ENCODE measurements around the gene THNSL1.
A peak's percentile ranks its signal among the peaks of the same experiment; 100 is the strongest.
"Not testable (repeated sequence)": the region's sequence is repeated elsewhere in the genome, so short reads cannot be mapped to it uniquely, and the experiment has no call there.

The THNSL1 gene, protein sequence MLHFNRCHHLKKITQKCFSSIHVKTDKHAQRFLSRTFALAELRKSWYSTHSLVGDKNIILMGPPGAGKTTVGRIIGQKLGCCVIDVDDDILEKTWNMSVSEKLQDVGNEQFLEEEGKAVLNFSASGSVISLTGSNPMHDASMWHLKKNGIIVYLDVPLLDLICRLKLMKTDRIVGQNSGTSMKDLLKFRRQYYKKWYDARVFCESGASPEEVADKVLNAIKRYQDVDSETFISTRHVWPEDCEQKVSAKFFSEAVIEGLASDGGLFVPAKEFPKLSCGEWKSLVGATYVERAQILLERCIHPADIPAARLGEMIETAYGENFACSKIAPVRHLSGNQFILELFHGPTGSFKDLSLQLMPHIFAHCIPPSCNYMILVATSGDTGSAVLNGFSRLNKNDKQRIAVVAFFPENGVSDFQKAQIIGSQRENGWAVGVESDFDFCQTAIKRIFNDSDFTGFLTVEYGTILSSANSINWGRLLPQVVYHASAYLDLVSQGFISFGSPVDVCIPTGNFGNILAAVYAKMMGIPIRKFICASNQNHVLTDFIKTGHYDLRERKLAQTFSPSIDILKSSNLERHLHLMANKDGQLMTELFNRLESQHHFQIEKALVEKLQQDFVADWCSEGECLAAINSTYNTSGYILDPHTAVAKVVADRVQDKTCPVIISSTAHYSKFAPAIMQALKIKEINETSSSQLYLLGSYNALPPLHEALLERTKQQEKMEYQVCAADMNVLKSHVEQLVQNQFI

DNA sequence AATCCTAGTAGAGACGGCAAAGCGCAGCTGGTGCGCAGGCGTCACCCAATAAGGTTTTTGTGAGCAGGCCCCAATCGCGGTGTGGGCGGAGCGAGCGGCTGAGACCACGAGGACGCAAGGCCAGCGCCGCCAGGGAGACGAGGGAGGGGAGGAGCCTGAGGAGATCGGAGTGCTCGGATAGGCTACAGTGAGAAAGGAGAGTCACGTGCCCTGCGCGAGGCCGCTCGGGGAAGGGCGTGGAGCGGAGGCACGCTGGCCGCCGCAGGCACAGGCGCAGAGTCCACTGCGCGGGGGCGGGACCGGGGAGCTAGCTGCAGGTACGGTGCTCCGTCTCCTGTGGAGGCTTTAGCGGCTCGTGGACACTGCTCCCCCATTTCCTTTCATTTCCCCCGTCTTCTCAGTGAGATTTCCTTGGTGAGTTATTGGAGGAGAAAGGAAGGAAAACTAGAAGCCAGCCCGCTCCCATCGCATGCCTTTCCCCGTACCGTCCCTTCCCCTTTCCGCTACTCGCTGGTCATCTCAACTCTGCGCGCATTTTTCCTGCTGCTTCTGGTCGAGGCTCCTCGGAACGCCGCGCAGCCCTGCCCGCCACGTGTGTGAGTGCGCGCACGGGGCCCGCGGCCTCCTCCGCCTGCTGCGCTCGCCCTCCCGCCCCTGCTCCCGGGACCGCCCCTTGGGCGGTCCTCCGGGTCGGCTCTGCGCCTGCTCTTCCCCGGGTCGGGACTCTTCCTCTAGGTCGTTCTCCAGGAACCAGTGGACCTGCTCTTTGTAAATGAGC lies at the start of gene THNSL1:
THNSL1 (plus strand) TSS at position 237 of the 778 bp plus-strand sequence. CDS start 6,612 bp downstream, outside the sequence.
- DNase-seq, result peak; percentile 91

DNA sequence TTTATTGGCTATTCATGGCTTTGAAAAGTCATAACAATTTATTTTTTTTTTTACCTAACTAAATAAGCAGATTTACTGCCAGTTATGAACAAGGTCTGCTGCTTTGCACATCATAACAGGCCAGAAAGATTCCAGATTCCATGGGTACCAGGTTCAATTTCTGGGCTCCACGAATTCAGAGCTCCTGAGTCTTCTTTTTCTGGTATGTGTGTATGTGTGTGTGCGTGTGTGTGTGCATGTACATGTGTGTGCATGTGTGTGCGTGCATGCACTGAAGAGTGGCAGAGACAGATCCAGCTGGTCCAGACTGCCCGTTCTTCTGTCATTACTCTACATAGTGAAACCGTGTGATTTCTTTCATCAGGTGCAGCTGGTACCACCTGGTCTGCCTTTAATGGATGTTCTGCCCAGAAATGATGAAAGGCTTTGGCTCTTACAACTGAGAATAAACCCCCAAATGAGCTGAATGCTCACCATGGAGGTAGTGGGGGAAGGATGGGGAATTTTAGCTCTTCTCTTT lies 49.4 kb upstream of the THNSL1 start:
- no peak for DNase-seq

DNA sequence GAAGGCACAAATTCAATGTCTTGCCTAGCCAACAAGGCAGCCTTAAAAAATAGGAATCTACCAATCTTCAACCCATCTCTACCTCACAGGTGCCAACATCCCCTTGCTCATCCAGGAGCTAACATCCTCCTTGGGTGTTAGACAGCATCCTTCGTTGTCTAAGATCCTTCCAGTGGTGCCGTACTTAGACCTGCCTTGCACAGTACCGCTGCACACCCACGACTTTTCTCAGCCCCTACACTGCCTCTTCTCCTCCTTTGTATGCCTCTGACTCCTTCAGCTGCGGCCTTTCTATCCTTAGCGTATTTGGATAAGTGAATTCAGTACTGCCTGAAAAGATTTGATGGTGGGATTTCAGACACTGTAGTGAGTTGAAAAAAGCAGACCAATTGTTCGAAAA lies 48.1 kb upstream of the THNSL1 start:
- DNase-seq, result no peak

DNA sequence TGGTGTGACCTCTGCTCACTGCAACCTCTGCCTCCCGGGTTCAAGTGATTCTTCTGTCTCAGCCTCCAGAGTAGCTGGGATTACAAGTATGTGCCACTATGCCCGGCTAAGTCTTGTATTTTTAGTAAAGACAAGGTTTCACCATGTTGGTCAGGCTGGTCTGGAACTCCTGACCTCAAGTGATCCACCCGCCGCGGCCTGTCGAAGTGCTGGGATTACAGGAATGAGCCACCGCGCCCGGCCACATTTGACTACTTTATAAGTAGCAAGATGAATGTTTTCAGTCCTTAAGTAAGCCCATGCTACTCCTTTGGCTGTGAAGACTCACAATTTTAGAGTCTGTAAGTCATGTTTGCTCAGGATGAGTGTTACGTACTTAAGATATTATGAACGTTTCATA lies 47.5 kb upstream of the THNSL1 start:
- DNase-seq, result not testable (repeated sequence)

DNA sequence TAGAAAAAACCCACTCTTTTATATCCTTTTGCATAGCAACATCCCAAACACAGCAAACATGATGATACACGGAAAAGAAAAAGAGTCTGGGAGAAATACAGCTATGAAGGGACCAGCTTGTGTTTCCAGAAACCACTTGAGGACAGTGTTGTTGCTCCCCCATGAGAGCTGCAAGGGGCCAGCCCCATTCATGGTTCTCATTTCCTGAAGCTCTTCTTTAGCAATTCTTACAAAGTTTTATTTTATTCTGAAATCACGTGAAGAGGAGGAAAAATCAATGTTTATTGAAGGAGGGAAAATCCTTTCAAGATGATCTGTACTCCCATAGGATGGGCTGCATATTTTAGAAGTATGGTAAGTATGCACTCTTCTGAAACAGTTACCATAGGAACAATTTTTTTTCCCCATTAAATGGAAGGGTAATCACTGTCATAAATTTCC lies 46.6 kb upstream of the THNSL1 start:
- no peak for DNase-seq

DNA sequence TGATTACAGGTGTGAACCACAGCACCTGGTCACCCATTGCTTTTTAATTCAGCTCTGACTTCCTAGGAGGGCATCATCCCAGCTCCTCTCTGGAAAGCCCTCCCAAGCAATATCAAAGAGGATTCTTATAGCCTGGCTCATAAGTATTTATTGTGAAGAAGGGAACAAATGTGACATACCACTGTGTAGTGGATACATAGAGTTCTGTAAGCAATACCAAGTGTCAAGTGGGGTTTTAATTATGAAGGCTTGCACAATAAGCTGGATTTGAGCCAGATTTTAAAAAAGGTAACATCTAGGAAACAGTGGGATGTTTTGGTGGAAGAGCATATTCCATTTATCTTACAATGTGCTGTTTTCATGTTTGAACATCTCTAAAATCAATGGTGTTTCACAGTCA lies 45.0 kb upstream of the THNSL1 start:
- no peak for DNase-seq

DNA sequence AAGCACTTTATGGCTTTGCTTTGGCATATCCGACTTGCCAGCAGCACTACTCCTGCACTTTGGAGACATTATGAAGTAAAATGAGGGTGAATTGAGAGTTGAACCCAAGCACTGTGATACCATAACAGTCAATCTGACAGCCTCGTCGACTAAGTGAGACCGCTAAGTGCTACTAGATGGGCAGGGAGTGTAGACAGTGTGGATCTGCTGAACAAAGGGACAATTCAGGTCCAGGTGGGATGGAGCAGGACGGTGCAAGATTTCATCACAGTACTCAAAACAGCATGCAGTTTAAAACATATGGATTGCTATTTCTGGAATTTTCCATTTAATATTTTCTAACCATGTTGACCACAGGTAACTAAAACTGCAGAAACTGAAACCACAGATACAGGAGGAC lies 43.2 kb upstream of the THNSL1 start:
- DNase-seq, result no peak

DNA sequence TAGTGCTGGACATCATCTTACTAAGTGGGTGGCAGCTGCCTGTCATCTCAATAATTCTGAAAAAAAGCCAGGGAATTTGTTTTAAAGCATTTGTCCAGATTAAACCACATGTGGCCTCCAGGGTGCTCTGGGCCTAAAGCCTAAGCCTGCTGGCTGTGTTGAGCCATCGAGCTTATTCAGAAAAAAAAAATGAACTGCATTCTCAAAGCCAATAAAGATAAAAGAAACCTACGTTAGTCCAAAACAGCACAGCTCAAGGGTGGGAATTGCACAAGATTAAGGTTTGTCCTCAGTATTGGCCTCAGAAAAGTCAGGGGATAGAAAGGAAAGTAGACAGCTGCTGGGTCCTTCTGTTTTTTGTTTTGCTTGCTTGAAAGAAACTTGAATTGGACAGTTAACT lies 41.4 kb upstream of the THNSL1 start:
- no peak for DNase-seq

DNA sequence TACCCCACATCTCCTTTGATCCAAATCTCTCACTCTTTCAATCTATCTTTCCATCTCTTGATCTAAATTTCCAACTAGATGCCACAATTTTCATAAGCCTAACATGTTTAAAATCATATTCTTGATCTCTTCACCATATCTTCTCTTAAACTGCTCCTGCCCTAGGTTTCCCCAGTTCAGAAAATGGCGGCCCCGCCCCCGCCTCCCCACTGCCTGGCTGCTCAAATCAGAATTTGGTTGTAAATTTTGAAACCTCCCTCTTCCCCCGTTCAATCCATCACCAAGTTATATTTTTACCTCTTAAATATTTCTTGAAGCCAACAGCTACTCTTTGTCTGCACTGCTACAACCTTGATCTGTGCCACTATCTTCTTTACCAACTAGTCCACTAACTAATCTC lies 36.7 kb upstream of the THNSL1 start:
- DNase-seq, result no peak

DNA sequence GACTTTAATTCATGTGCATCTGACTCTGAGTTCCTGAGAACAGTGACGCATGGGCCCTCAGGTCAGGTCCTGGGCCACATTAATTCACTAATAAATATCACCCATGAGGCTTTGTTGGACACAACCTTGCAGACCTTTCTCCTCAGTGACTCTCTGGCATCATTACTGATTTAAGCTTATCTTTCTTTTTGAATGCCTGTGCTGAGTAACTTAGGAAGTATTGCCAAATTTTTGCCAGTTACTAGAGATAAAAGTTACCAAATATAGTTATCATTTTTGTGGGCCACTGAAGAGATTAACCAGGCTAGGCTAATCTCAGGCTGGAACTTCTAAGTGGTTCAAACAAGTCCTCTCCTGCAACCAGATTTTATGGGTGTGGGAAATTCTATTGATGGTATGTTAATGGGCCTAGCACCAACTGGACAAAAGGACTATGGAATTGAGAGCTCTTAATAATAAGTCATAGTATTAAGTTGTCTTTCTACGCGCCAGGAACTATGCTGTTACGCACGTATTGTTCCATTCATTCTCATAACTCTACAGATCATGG lies 35.2 kb upstream of the THNSL1 start:
- DNase-seq, result no peak

DNA sequence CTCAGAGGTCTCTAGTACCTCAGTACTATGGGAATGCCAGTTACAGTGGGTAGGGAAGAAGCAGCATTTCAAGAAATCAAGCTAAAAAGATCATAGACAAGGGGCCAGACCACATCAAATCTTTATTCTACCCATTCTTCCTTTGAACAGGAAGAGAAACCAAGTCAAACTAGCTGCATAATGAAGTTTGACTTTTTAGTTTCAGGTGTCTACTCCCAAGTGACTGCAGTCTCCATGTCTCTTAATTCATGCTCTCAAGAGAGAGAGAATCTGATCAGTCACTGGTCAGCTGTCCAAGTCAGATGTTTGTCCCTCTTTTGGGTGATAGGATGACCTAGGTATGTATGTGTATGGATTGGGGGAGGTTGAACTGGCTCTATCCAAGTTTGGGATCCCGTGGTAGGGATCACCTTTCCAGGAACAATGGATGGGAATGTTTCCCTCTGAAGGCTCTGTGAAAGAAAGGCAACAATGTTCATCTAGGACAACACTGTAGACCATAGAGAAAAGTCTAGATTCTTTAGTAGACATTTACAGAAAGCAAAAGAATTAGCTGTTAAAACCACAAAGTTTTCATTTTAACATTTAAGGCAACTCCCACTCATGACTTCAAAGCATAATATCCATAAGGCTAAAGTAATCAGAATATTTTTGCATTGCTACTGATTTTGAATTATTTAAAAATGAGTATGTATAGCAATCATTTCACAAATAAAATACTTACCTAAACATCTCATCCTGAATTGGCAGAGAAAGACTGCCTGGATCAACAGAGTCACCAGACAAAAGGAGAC lies 33.9 kb upstream of the THNSL1 start:
- no peak for DNase-seq

DNA sequence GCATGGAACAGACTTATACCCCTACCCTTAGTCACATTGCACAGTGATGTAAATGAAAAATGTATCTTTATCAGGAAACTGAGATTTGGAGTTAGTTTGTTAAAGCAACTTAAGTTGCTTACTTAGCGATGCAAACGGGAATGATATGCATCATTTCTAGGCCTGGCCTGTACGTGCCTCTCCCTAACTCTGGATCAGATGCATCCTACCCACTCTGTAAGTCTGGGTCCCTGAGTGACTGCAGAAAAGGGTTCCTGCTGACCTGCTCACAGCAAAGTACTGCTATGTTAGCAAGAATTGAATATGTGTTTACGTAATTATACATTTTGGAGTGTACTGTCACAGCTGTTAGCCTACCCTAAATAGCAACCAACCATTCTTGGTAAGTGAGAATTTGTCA lies 33.3 kb upstream of the THNSL1 start:
- DNase-seq, result no peak

DNA sequence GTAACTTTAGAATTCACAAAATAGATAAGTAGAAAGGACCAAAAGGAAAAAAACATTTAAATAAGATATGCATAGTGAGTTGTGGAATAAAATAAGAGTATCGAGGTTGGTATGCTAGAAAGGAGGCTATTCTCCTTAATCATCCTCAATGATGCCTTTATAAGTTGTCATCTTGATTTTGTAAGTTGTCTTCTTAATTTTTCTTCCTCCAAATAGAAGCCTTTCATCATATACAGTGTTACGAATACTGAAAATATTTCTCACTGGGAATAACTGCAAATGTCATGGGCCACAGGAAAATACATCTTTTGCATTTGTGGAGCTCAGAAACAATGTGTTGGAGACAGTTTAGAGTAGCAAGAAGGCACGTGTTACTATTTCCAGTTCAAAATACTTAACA lies 32.5 kb upstream of the THNSL1 start:
- DNase-seq, result no peak

DNA sequence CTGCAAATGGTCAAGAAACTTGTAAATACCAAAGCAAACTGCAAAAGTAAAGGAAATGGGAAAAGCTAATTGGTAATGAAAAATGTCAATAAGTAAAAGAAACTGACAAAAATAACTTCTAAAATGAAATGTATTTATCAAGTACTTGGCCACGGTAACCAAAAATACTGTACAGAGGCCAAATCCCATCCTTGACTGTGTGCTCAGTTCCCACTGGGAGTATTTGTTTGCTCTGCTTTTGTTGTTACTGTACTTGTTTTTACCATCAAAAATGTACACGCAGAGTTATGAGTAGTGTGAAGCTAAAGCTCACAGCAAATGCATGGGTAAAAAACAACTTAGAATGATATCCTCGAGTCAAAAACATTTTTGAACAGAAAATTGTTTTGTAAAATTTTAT lies 31.5 kb upstream of the THNSL1 start:
- no peak for DNase-seq

DNA sequence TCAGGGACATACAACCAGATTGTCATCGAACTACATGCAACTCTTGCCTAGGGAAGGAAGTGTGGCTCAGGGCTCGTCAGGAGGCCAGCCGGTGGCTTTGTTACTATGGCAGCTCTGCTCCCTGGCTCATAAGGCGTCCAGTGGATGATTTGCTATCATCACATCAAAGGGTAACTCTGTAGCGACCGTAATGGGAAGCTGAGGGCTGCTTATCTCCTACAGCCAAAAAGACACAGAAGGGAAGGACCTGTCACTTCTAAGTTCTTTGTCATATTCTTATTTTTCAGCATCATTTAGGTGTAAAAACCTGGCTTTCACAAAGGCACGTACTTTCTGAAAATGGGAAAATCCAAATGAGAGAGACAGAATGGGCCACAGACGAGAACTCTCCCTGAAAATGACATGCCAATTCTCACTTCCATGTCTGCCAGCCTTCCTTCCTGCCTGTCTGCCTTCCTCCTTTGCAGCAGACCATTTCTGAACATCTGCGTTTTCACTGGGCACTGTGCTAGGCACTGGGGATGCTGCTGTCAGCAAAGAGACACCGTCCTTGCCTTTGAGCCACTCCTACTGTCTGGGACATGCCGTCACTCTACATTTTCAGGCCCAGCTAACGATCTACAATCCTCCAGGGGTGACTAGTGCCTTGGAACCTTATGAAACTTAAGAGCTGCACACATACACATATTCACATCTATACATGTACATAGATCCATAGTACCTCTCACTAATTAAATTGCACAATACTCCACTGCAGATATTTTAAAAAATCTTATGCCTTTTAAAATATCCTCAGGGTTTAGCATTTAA lies 27.4 kb upstream of the THNSL1 start:
- DNase-seq, result no peak

DNA sequence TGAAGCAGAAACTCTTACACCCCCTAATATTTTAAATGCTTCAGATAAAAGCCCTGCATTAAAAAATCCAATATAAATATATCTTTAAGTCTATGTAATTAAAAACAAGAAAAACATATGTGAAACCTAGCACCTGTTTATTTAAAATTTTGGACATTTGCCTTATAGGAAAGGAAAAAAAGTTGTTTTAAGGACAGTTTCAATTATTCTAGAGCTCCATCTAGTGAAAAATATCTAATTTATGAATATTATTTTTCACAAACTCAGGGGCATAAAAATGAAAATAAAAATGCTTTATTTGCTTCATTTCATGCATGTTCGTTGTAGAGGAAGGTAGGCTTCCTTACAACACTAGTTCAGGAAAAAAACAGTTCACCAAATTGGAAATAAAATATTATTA lies 26.5 kb upstream of the THNSL1 start:
- DNase-seq, result no peak

DNA sequence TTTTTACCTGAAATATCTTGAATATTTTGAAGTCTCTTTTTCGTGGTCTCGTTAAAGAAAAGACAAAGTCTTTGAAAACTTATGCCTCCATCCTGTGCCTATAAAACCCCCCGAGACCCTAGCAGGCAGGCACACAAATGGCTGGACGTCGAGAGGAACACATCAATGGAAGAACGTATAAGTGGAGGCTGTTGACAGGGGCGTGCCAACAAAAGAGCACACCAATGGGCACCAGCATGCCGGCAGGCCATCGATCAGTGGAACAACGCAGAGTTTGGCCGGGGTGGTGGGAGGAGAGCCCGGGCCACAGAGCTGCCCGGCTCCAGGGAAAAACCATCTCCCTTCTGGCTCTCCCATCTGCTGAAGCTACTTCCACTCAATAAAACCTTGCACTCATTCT lies 25.1 kb upstream of the THNSL1 start:
- no peak for DNase-seq

DNA sequence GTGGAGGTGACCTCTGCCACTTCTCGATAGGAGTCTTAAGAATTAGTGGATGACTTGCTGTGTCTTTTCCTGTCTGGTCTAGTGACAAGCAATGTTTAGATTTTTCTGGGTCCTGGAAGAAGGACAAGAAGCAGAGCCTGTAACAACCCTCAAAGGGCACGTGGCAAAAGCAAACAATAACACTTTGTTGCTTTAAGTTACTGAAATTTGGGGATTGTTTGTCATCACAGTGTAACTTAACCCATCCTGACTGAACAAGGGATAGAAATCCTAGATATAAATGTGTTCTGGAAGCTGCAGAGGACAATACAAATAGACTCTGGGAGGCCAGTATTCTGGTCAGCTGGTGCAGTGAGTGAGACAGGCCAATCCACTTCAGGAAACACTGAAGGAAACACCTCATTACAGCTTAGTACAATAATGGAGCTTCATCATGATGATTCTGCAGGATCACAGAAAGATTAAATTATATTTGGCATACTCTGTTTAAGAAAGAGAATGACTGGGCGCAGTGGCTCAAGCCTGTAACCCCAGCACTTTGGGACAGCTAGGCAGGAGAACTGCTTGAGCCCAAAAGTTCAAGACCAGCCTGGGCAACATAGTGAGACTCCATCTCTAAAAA lies 23.8 kb upstream of the THNSL1 start:
- no peak for DNase-seq

DNA sequence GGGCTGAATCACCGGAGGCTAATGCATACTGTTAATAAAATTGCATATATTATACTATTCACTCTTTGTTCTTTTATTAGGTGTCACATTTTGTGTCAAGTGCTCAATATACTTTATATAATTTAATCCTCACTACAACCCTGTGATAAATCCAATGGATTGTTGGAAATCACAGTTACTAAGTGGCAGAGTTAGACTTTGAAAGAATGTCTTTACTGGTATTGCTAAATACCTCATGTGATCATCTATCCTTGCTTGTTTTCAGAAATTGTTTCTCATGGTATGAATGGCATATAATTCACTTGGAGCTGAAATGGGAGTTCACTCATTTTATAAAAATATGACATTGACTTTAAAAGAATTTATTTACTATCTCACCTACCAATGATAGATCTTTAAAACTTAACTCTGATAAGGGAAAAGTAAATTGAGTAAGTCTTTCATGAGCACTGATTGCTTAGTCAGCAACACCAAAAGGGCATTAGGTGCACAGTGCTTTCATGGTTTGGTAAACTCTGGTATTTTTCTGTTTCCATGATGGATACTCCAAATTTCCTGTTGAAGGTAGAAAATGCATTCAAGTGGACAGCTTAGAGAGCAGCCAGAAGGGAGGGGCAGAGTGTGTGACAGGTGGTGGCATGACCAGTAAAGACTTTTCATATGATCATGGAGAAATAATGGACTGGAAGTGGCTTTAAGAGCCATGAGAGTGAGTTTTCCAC lies 23.0 kb upstream of the THNSL1 start:
- no peak for DNase-seq

DNA sequence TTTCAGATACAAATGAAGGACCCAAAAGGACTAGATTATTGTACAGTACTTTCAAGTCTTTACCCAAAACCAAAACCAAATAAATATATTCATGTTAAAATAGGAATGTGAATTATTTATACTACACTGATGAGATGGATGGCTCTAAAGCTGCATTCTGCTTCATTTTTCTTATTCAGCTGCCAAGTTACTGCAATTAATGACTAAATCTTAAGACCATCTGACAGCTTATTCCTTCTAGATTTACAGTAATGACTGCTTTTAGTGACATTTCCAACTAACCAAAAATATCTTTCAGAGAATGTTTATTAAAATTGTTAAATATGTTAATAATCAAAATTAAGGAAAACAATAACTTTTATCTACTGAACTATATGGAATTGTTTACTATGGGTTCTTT lies 21.3 kb upstream of the THNSL1 start:
- no peak for DNase-seq
